Suprapubic skin (tissue), 4 donors: ENCODE results near the gene SEC14L2.

Experiments
- EP300 ChIP-seq: sonication (generic); formaldehyde crosslinking; IDR thresholded peaks from one replicate; pipeline ENCODE4 v1.6.1; 2017; ENCODE audit warnings: antibody characterized with exemption
- POLR2AphosphoS5 ChIP-seq, 3 donors: sonication (generic); formaldehyde crosslinking; IDR thresholded peaks; one replicate each; pipeline ENCODE4 v1.6.1; 2017; ENCODE audit warnings: antibody characterized with exemption in 3 of 3

DNA sequence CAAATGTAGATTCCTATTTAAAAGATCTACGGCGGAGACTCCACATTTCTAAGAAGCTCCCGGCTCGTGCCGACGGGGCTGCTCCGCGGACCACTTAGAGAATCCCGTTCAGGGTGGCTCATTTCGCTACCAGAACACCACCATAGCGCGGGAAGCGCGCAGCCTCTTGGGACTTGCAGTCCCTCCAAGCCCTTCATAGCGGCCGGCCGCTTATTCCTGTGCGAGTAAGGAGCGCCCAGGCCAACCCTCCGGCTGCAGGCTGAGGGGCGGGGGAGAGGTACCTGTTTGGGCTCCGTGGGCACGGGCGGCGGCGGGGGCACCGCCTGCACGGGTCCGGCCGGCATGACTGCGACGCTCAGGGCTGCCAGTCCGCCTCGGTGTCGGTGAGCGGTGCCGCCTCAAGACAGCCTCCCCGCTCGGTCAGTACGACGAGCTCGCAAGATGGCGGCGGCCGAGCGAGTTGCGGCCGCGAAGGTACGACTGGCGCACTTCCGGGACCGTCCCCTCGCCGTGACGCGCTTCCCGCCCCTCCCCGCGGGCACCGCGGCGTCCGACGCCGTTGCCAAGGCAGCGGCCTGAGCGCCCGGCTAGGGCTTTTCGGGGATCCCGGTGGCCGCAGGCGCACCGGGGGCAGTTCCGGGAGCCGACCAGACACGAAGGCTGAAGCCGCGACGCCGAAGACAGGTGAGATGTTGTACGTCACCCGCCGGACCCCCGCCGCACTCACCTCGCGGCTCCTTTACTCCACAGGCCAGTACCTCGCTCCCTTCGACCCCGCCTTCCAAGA lies 40.2 kb upstream of the SEC14L2 start, which contains the start of the genes CCDC157 and SF3A1:
- TF ChIP-seq POLR2AphosphoS5 (IDR thresholded peaks at IDR 0.05) (peak; percentile 89 to 95 (median 94)), EP300 (no peak)
